GM19467 (cell line): Measurements from ENCODE around the gene CDK14.
"Not testable (repeated sequence)": the region's sequence is repeated elsewhere in the genome, so short reads cannot be mapped to it uniquely, and the experiment has no call there.

Experiments used
- ATAC-seq: cut with Tn5 transposase; IDR thresholded peaks from one replicate; pipeline ENCODE4 v1.9.1; 2021; ENCODE audit warnings: mild to moderate bottlenecking, moderate library complexity; ENCODE audit not compliant: unreplicated experiment

The CDK14 gene

DNA sequence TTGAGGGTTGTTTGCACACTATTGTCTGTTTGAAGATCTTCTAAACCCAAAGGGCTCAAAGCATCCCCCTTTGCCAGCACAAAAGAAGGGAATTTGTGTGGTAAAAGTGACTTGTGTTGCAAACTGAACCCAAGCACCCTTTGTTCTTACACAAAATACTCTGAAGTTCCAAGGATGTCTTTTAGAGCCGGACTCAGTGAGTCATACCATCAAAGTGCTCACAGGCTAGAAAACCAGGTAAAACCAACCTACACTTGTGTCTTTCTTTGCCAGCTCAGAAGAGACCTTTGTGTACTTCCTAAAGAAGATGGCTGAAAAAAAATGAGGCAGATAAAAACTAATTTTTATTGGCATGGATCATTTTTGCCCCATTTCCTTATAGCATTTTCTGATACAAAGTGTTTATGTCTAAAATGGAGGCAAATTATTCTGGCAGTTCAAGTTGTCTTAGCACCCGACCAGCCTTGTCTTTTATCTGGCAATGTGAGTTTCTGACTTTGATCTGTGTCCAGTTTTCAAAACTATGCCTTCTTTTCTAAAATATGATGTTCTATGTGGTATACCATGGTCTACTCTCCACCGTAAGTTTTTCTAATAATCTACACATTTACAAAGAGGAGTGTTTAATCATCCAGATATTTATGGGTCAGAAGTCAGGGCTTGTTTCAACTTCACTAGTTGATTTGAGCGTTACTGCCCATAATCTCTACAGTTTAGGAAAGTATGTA, 539.7 kb downstream of the CDK14 start:
- ATAC-seq = no peak

DNA sequence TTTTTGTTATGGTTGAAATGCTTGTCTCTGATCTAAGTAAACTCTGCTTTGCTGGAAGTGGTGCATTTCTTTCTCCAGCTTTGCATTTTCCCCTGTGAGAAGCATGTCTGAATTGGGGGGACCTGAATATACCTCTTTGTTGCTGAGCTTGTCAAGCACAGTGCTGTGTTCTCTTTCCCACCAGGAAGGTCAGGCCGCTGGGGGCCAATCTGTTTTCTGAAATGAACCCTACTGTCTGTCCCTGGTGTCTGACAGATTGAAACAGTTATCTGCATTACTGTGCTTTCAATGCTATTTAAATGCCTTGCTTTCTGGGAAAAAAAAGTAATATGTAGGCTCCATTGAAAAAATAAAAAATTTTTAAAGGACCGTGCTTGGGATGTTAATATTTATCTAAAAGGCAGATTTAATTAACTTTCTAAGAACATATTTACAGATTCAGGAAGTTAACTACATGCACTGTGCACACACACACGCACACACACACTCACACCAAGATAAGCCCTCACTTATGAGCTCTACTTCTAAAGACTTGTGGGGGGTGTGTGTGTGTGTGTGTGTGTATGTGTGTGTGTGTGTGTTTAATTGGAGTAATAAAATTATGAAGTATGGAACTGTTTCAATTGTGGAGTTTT, 541.1 kb downstream of the CDK14 start:
- ATAC-seq = peak; percentile 53

DNA sequence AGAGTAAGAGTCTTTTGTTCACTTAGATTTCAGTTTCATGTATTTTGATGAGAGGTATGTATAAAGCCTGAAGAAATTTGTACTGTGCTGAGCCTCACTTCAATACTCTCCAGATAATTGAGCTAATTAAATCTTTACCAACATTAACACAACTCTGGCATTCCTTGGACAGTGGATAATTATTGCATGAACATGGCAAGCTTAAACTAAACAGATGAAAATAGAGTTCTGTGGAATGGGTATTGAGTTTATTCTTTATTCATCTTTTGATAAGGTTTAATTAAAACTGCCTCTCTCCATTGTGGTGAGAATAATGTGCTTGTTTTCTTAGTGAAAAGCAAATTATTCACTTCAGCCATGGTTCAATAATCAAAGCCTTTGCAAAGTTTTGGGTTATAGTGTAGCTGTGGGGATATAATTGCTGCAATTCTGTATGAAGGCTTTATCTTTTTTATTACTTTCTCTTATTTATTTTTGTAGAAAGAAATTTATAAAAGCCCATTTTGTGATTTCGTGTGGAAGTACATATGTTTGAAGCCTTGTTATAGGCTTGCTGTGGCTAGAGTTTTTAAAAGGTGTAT, 541.8 kb downstream of the CDK14 start:
- ATAC-seq = peak; percentile 15

DNA sequence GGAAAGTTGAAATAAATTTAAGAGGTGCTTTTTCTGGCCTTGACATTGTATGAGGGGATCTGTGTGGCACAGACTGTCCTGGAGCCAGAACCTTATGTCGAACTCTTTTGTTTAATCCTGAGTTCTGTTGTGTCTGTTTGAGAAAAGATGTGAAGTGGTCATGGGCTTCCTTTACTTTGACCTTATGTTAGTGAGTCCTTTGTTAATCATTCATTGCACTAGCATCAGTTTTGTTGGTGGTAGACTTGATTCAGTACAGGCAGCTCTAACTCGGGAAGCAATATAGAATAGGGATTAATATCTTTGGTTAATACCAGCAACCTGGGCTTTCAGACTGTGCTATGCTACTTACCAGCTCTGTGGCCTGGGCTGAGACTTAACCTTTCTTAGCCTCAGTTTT, 544.2 kb downstream of the CDK14 start:
- ATAC-seq = no peak

DNA sequence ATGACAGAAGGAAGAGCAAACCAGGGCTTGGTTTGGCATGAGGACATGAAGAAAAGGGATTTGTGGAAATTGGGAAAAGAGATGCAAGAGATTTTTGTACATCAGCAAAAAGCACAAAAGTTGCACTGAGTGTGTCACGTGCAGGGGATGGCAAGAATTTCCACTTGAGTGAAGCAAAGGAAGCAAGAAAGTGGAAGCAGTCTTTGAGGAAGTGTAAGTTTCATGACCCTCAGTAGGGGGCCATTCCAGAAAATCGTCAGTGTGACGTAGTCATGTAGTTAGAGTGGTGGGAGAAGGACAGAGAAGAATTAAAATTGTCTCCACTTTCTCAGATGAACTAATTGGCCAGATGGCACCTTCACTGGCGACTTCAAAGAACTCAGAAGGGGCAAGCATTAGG, 544.9 kb downstream of the CDK14 start:
- ATAC-seq = no peak

DNA sequence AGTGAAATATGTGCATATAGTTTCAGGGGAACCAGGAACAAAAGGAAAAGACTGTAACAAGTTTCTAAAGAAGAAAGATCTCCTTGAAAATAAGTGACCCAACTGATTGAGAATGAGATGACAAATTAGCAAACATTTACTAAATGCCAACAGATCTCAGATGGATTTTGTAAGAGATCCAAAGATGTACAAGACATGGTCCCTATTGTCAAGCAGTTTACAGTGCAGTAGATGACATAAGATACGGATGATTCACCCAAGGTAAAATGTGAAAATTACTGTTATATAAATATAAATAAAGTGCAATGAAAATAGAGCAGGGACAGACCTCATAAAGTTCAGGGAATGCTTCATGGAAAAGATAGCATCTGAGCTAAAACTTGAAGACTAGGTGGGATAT, 546.6 kb downstream of the CDK14 start:
- ATAC-seq = no peak

DNA sequence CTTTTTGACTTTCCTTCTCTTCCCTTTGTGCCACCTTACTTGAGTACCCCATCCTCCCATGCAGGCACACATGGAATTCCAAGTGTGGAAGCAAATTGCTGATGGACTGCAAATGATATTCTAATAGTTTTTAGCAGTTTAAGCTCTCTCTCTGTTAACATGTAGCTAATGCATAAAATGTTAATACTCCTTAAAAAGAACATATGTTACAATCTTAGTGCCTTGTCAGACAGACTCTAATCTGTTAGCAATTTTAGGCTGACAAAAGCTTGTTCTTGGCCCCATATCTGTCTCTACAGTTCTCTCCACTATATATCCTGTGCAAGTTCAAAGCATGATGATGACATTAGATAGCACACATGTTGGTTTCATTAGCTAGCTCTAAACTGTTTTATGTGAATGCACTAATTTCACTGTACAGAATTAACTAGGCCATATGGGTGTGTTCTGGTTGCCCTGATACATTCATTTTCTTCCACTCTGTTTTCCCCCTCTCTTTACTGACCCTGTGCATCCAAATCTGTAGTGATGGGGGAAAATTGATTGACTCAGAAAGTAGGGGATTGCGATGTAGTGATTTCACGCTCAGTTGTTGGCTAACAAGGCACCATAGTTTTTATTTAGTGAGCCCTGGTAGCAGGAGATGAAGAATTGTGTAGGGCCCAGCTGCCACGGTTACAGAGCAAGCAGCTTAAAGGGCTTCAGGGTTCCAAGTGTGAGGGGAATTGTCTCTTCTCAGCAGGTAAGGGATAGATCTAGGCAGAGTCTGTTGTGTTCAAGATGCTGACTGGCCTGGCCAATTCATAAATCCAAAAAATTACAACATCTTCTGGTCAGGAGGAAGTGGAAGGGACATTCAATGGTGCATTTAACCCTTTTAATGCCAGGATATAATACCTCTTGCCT, 553.5 kb downstream of the CDK14 start:
- ATAC-seq = no peak

DNA sequence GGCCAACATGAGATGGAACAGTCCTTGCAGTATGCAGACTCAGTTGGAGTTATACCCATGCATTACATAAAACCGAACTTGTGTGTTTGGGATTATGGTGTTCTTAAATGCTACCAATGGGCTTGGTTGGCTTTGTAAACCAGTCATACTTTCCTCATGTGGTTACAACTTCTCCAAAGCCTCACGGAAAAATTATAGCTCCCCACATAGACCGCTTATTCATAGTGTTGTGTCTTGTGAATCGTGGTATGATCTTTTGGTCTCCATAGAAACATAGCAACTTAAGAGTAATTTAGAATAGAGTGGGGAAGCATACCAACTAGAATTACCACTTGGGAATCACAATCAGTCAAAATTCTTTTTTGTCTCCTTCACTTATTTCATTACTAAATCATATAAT, 555.8 kb downstream of the CDK14 start:
- ATAC-seq = no peak

DNA sequence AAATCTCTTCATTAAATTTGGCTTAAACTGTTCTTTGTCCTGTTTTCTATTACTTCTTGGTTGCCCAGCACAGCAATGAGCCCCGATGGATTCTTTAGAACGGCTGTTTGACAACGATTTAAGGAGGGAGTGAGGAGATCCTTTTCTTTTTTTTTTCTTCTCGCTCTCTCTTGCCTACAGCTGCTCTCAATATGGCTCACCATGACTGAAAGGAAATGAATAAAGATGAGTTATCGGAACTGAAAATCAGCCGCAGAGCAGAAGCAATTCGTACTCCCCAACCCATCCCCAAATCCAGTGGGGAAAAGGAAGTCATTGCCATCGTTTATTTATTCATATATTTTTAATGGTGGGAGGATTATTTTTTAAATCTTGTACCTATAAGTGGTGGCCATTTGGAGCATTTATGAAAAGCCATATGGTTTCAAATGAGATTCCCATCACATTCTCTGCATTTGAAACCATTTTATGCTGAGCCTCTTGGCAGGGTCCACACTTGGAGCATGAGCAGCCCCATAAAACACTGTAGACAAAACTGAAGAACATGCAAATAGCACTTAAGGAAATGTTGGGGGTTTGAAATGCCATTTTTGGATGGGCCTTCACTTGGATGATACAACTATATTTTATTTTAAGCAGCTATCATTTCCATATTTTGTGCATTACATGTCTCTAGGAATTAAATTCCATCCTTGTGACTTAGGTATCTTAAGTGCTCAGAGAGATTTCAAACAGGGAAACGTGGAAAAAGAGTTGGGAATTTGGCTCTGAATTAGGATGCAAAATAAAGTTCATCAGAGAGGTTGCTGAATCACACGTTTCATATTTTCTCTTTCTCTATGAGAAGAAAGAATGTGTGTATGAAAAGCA, 560.4 kb downstream of the CDK14 start:
- ATAC-seq = no peak

DNA sequence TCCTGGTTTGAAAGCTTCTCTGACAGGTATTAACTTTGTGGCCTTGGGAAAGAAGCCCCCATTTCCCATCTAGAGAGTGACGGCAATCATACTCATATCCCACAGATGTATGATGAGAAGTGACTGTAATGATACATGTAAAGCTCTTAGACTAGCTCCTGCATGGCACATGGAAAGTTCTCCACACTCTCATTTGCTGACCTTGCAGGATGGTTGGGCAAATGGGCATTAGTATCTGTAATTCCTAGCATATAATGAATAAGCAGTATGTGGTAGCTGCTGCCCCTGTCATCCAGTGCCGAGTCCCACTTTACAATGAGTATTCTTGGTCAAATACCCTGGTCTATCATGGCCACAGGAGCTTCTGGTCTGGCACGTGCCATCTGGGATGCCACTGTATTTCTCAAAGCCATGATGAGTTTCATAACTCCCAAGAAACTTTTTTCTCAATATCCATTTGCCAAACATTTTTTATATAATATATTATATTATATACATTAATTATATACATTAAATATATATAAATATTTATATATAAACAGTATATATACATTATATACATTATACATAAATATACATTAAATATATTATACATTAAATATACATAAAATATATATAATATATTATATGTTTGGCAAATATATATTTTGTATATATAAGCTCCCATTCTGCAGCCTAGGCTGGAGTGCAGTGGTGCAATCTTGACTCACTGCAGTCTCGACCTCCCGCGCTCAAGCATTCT, 561.6 kb downstream of the CDK14 start:
- ATAC-seq = no peak

DNA sequence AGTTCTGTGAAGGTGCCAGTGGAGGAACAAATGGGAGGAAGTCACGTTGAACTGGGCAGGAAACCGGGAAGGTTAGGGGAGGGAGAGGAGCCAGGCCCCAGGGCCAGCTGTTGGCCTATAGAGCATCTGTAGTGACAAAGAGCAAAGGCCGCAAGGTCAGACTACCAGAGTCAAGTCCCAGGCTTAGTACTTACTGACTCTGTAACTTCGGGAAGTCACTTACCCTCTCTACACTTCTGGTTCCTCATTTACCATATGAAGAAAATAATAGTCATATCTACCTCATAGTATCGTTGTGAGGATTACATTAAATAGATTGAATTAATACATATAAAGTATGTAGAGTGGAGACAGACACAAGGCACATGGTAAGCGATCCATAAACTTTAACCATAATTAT, 566.3 kb downstream of the CDK14 start:
- no peak for ATAC-seq

DNA sequence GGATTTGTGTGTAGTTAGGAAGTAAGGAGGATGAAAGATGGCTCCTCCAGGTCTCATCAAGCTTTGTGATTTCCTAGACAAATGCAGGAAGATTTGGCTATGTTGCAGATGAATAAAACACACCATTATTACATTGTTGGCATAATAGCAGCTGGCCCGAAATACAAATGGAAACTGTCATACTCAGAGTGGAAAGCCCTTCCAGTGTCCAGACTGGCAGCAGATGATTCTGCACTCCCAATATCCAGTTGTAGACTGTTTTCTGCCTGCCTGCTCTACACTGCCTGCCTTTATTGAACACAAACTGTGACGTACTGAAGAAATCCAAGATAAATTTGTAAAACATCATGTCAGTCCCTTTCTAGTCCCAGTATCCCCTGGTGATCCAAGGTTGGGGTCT, 568.4 kb downstream of the CDK14 start:
- no peak for ATAC-seq

DNA sequence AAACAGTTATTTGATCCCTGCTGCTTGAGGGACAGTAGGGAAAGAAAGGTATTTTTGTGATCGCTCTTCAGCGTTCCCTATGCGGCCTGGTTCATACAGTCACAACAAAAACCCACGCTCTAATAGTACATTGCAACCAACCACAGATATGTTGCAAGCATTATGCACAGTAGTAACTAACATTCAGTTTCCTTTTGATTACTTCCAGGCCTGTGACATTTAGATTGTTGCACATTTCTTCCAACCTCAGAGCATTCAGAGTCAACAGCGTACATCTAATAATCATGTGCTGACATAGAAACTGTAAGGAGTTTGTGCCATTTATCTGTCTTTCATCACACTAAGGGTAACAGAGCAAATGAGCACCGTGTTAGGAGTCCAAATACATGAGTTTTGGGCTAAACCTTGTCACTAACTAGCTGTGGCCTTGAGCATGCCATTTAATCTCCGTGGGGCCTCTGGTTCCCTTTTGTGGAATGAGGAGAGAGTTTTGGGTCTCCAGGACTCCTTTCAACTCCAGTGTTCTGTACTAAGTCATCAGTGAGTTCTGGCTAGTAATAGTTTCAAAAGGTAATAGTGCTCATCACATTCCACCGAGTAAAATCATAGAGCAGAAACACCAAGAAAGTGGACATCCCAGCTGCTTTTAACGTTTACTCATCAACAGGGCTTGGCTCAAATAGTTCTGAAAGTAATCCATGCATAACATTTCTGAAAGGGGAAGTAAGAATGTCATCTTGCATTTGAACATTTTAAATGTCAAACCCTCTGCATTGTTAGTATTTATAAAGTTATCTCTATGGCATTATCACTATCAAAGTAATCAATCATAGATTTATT, 569.1 kb downstream of the CDK14 start:
- ATAC-seq = peak; percentile 82

DNA sequence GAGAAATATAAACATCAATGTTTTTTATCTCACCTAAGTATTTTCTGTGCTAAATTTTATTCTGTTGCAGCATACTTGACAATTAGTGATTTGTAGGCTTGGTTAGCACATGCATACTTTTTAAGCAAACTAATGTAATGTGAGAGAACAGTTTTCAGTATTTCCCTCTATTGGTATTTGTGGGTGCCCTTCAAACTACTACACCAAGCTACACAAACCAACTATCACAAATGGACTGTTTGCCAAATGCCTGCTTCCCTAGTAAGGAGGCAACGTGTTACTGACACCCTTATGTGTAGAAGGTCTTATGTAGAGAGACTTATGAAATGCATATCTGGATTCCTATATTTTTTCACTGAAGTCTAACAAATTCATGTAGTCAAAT, 569.7 kb downstream of the CDK14 start:
- peak; percentile 42 for ATAC-seq

DNA sequence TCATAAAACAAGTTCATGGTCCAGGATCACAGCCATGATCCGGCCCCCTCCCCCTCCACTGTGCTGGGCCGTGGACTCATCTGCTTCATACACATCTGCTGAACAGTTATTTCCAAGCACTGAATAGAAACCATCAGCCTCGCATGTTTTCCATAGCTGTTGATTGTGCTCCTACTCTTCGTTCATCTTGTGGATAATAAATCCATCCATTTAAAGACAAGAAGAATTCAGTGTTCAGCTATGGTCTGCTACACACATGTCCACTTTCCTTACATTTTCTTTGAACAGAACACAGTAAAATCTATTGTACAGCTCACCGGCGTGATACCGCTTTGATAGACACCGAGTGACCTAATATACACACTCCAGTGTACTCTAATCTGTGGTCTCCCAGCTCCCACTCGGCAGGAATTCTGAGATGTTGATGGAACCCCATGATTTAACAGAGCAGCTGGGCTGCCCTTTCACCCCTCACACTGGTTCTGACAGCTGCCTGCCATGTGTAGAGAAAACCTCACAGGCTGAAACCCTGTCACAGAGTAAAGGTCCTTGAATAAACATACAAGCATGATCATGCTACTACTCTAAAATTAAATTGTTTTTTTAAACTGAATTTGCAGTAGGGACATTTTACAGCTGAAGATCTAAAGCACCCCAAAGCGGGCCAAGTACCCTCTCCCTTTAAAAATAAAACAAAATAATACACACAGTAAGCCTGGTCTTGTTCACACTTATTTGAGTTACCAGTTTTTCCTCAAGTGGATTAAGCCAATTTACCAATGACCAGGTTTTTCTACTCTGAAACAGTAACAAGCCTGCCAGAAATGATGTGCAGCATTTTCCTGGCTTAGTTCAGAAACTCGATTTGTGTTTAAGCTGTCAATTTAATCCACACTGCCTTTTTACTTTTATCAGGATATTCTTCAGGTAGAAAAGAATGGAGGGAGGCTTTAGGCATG, 573.0 kb downstream of the CDK14 start:
- ATAC-seq = no peak

DNA sequence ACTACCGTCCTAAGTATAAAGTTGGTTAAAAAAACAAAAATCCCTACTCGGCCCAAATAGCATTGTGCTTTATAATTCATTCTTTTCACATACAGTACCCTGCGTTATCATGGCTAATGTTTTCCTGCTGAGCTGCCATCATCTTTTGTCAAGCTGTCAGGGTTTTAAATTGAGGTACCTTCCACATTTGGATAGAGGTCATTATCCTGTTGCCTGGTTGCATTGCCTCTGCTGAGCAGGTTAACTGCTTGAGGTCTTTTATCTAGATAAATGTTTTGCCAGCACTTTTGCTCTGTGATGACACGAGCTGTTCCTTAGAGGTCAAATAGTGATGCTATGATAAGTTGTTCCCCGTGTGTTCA, 573.7 kb downstream of the CDK14 start:
- no peak for ATAC-seq

DNA sequence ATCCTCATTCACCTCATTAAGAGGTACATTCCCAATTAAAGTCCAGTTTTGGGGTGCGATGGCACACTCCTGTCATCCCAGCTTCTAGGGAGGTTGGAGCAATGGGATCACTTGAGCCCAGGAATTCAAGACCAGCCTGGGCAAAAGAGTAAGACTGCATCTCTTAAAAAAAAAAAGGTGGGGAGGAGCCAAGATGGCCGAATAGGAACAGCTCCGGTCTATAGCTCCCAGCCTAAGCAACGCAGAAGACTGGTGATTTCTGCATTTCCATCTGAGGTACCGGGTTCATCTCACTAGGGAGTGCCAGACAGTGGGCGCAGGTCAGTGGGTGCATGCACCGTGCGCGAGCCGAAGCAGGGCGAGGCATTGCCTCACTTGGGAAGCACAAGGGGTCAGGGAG, 577.1 kb downstream of the CDK14 start:
- ATAC-seq = not testable (repeated sequence)

DNA sequence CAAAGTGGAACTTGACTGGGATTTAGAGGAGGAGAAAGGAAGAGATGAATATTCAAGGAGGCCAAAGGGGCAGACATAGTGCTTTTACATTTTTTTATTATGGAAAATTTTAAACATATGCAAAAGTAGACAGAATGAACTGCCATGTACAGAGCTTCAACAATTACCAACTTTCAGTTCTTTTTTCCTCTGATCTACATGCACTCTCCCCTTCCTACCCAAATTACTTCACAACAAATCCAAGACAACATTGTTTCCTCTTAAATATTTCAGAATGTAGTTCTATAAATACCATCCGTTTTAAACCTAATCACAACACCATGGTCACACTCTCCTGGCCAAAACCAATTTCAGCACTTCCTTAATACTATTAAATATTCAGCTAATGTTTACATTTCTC, 584.6 kb downstream of the CDK14 start:
- ATAC-seq = no peak
